HCT116 (cell line): ENCODE measurements around the gene SLC4A4.

ENCODE experiments used
- CEBPB ChIP-seq: IDR thresholded peaks from 2 replicates; pipeline ENCODE4 v1.6.1; 2012; ENCODE audit warnings: low read depth
- CTCF ChIP-seq, 3 experiments: fragments of 200-600 bp in 1 of 3; sonication (generic) in 1 of 3; IDR thresholded peaks in 2 of 3; conservative IDR thresholded peaks in 1 of 3; 2 replicates each; pipeline ENCODE4 v1.5.1; 2012 to 2017; ENCODE audit warnings: low read depth in 2 of 3, low read length in 2 of 3, antibody characterized with exemption in 1 of 3, borderline replicate concordance in 1 of 3, control low read depth in 1 of 3, mild to moderate bottlenecking in 1 of 3, mixed read lengths in 1 of 3, mixed run types in 1 of 3, moderate library complexity in 1 of 3; ENCODE audit not compliant: insufficient read depth in 1 of 3
- EZH2 ChIP-seq: fragments of 200-600 bp; sonication (generic); IDR thresholded peaks from 2 replicates; pipeline ENCODE4 v1.6.1; 2017; ENCODE audit warnings: antibody characterized with exemption, mixed run types
- EZH2phosphoT487 ChIP-seq: fragments of 200-600 bp; IDR thresholded peaks from 2 replicates; pipeline ENCODE4 v1.6.1; 2018; ENCODE audit warnings: antibody characterized with exemption, borderline replicate concordance
- JUND ChIP-seq: IDR thresholded peaks from 2 replicates; pipeline ENCODE4 v1.6.1; 2012
- MAX ChIP-seq: IDR thresholded peaks from 2 replicates; pipeline ENCODE4 v1.6.1; 2012
- POLR2A ChIP-seq: IDR thresholded peaks from 2 replicates; pipeline ENCODE4 v1.7.0; 2011; ENCODE audit warnings: borderline replicate concordance; ENCODE audit not compliant: insufficient read depth, insufficient read length; ENCODE audit errors: extremely low read depth
- POLR2AphosphoS5 ChIP-seq: IDR thresholded peaks from 2 replicates; pipeline ENCODE4 v1.6.1; 2011; ENCODE audit warnings: mild to moderate bottlenecking, low read depth, low read length, moderate library complexity
- RAD21 ChIP-seq: IDR thresholded peaks from 2 replicates; pipeline ENCODE4 v1.6.1; 2012; ENCODE audit warnings: low read depth, mild to moderate bottlenecking
- SRF ChIP-seq: IDR thresholded peaks from 2 replicates; pipeline ENCODE4 v1.6.1; 2012; ENCODE audit warnings: low read depth
- ZBTB33 ChIP-seq: IDR thresholded peaks from 2 replicates; pipeline ENCODE4 v1.6.1; 2011; ENCODE audit warnings: mild to moderate bottlenecking, low read length, moderate library complexity; ENCODE audit not compliant: insufficient replicate concordance; ENCODE audit errors: extremely low read depth

- TF ChIP-seq POLR2A (no peak), CTCF (IDR thresholded peaks at IDR 0.05 in 2 of 3, conservative IDR thresholded peaks at IDR 0.05 in 1 of 3; ENCODE audit: borderline replicate concordance in 1 of 3, insufficient read depth in 1 of 3, low read depth in 2 of 3, low read length in 2 of 3) (no peak), POLR2AphosphoS5 (no peak), CEBPB (no peak), JUND (no peak), MAX (no peak), EZH2 (no peak), SRF (no peak), ZBTB33 (no peak), RAD21 (no peak), EZH2phosphoT487 (no peak)
Observed at GRCh38 chr4:71473541-71474240, 134.9 kb downstream of the SLC4A4 start.
